ENCODE results near the gene SEPHS1. TPM values are rescaled to one million over a fixed set of nuclear protein-coding genes. Genes with fewer than 3 reads are reported as not detected.

Gene SEPHS1
- total RNA-seq, 1 donor from 2014 or later: 54.4 TPM

DNA sequence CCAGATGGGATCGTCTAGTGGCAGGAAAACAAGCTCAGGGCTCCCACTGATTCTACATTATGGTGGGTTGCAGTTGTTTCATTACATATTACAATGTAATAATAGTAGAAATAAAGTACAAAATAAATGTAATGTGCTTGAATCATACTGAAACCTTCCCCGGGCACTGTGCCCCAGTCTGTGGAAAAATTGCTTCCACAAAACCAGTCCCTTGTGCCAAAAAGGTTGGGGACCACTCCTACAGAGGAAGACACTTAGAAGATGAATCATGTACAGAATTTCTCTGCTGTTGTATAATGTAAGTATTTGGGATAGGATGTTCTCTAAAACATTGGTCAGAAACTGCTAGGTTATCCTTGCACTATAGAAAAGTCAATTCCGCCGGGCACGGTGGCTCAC, 36.9 kb downstream of the SEPHS1 start:
- no peaks in the 10 kb centered on the region for H3K4me1 Mint-ChIP-seq (ENCODE audit: low read depth)
- intact Hi-C loops (cut with micrococcal nuclease): no loop called here
- no peak for DNase-seq (ENCODE audit: low spot score)

DNA sequence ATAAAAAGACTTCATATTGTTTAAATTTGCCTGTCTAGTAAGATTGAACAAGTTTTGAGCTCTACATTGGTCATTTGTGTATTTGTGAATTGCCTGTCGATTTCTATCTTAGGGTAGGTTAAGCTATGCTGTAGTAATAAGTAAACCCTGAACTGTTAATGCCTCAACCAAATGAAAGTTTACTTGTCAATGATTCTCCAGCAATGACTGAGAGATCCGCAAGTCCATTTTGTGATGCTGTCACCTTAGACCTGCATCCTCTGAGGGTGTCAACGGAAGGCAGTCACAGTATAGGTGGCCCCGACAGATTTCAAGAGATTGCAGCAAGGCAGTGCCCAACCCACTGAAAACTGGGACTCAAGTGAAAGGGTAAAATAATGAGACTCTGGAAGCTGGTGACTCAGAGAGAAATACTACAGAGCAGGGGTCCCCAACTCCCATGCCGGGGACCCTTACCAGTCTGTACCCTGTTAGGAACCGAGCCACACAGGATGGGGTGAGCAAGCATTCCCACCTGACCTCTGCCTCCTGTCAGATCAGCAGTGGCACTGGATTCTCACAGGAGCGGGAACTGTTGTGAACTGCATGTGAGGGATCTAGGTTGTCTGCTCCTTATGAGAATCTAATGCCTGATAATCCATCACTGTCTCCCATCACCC, 37.4 kb downstream of the SEPHS1 start:
- Mint-ChIP-seq H3K36me3 (ENCODE audit: low read depth) (peaks cover 3% of the 10 kb centered on the region), H3K27ac (no peak overlapping the region), H3K9me3 (no peaks in the 10 kb centered on the region), H3K4me1 (ENCODE audit: low read depth) (no peaks in the 10 kb centered on the region), H3K27me3 (ENCODE audit: insufficient read depth) (peaks cover 3% of the 10 kb centered on the region), H3K4me3 (no peak overlapping the region)
- DNase-seq (ENCODE audit: low spot score): no peak
- intact Hi-C loops (cut with micrococcal nuclease): no loop called here

More for the DNA sequence above, 36.9 kb downstream of the SEPHS1 start:
- no peak overlapping the region for H3K4me3 Mint-ChIP-seq
- peaks cover 3% of the 10 kb centered on the region for H3K27me3 Mint-ChIP-seq (ENCODE audit: insufficient read depth)
- H3K9me3 Mint-ChIP-seq: no peaks in the 10 kb centered on the region
- H3K27ac Mint-ChIP-seq: no peak overlapping the region
- peaks cover 2% of the 10 kb centered on the region for H3K36me3 Mint-ChIP-seq (ENCODE audit: low read depth)

DNA sequence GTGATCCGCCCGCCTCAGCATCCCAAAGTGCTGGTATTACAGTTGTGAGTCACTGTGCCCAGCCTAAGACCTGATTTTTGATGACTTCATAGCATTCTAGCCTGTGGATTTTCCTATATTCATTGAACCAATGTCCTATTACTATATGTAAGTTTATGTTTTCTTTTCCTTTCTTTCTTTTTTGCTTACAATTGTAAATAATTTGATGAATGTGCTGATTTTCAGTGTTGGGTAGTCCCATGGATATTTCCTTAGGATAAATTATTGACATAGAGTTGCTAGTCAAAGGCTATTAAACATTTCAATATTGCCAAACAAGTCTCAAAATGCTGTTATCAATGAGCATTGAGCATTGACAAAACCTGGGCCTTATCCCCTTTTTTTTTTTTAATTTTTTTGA, 38.3 kb downstream of the SEPHS1 start:
- Mint-ChIP-seq H3K4me1 (ENCODE audit: low read depth) (no peaks in the 10 kb centered on the region), H3K9me3 (no peaks in the 10 kb centered on the region), H3K4me3 (no peak overlapping the region), H3K27me3 (ENCODE audit: insufficient read depth) (peaks cover 3% of the 10 kb centered on the region), H3K27ac (no peak overlapping the region), H3K36me3 (ENCODE audit: low read depth) (peaks cover 3% of the 10 kb centered on the region)
- intact Hi-C loops (cut with micrococcal nuclease): no loop called here
- no peak for DNase-seq (ENCODE audit: low spot score)

DNA sequence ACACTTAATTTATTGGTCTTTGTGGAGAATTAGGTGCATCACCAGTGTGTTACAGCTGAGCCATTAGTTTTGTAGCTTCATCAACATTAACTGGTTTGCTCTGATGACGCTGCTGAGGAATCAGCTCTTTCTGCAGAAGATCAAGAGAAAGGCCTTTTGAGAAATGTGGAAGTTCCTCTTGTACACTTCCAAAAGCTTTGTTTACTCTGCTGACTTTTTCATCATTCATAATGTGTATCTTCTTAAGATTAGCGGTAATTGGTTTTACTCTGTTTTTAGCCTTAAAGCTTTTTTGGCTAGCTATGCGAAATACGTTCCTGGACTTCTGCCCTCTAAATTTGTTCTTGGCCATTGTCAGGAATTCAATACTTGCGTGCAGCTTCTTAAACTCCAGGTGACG, 40.0 kb downstream of the SEPHS1 start:
- intact Hi-C loops (cut with micrococcal nuclease): no loop called here
- peaks cover 3% of the 10 kb centered on the region for H3K27me3 Mint-ChIP-seq (ENCODE audit: insufficient read depth)
- H3K27ac Mint-ChIP-seq: no peak overlapping the region
- H3K9me3 Mint-ChIP-seq: no peaks in the 10 kb centered on the region
- H3K4me3 Mint-ChIP-seq: no peak overlapping the region
- no peaks in the 10 kb centered on the region for H3K4me1 Mint-ChIP-seq (ENCODE audit: low read depth)
- DNase-seq (ENCODE audit: low spot score): no peak
- peaks cover 3% of the 10 kb centered on the region for H3K36me3 Mint-ChIP-seq (ENCODE audit: low read depth)

DNA sequence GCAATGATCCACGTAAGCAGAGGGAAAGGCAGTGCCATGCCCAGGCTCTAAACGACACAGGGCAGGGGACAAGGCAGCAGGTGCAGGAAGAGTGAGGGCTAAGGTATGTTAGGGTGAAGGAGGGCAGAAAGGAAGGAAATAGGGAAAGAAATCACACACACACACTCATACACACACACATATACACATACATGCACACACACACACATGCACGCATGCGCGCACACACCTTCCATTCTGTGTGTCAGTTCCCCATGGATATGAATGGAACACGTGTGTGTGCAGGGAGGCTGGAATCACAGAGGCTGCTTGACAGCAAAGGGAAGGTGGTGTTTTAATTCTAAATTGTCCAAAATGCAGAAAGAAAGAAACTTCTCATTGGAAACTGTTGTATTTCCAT, 42.0 kb downstream of the SEPHS1 start:
- Mint-ChIP-seq H3K9me3 (no peaks in the 10 kb centered on the region), H3K36me3 (ENCODE audit: low read depth) (peaks cover 5% of the 10 kb centered on the region), H3K4me1 (ENCODE audit: low read depth) (peaks cover 15% of the 10 kb centered on the region), H3K27me3 (ENCODE audit: insufficient read depth) (peaks cover 3% of the 10 kb centered on the region), H3K27ac (no peak overlapping the region), H3K4me3 (no peak overlapping the region)
- DNase-seq (ENCODE audit: low spot score): no peak
- intact Hi-C loops (cut with micrococcal nuclease): no loop called here

DNA sequence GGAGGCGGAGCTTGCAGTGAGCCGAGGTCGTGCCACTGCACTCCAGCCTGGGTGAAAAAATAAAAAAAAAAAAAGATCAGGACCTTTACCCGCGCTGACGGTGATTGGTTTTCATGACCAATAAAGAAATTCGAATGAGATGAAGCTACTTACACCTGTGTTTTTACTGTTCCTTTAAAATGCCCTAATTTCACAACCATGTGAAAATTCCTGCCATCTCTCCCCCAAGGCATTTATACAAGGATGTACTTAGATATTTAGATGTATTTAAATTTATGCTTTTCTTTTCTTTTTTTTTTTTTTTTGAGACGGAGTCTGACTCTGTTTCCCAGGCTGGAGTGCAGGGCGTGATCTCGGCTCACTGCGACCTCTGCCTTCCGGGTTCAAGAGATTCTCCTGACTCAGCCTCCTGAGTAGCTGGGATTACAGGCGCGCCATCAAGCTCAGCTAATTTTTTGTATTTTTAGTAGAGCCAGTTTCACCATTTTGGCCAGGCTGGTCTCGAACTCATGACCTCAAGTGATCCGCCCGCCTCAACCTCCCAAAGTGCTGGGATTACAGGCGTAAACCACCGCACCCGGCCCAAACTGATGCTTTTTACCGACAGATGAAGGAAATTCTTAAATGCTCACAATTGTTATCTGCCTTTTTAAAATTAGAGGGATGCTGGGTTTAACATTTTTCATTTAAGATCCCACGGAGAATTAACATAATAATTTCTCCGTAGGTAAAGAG, 45.1 kb downstream of the SEPHS1 start:
- intact Hi-C loops (cut with micrococcal nuclease): loop anchor here (1.0 to 2.0 kb wide), 7 partner anchors 32 to 1181 kb away; partner anchors contain the start of genes MCM10, OPTN and SEPHS1
- no peak for DNase-seq (ENCODE audit: low spot score)
- peak overlapping the region; percentile 82 for H3K4me3 Mint-ChIP-seq
- no peak overlapping the region for H3K27ac Mint-ChIP-seq
- no peaks in the 10 kb centered on the region for H3K9me3 Mint-ChIP-seq
- H3K36me3 Mint-ChIP-seq (ENCODE audit: low read depth): peaks cover 5% of the 10 kb centered on the region
- peaks cover 20% of the 10 kb centered on the region for H3K4me1 Mint-ChIP-seq (ENCODE audit: low read depth)
- H3K27me3 Mint-ChIP-seq (ENCODE audit: insufficient read depth): no peaks in the 10 kb centered on the region

DNA sequence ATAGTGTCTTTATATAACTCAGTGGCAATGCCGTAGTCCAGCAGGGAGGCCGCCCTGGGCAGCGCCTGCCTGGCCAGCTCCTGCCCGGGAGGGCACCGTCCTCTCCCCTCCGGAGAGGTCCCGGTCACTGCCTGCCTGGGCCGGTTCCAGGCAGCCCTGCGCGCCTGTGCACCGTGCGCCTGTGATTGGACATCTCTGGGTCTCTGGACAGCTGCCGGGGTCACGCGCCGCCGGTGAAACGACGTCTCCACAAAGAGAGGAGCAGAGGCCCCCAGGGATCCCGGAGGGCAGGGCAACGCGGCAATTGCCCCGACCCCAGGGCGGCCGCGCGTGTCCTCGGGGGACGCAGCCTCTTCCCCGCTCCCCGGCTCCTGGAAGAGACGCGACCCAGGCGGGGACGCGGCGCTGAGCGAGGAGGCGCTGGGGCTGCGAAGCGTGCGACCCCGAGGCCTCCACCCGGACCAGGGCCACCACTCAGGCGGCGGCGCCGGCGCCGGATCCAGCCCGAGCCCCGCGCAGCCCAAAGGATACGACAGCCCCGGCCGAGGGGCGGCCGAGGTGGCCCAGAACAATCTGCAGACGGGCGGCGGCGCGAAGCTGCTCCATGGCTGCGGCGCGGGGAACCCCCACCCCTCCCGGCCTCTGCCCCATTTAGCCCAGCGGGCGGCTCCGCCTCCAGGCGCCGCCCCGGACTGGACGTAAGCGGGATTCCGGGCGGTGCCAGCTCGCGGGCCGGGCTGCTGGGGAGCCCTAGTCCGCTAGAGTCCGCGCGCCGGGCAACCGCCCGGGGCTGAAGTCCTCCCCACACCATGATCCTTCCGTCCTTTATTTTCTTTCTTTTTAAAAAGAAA, 48.4 kb downstream of the SEPHS1 start, which contains the start of gene PHYH:
TSS of gene PHYH (minus strand) at position 628 of the 851 bp plus-strand sequence. CDS start at position 606, 22 bp downstream.
- Mint-ChIP-seq H3K4me1 (ENCODE audit: low read depth) (peaks cover 20% of the 10 kb centered on the region), H3K9me3 (no peaks in the 10 kb centered on the region), H3K27ac (peak within 1 kb of the TSS; percentile 81), H3K4me3 (peak within 1 kb of the TSS; percentile 87), H3K36me3 (ENCODE audit: low read depth) (peaks cover 2% of the 10 kb centered on the region), H3K27me3 (ENCODE audit: insufficient read depth) (no peaks in the 10 kb centered on the region)
- intact Hi-C loops (cut with micrococcal nuclease): no loop called here
- peak; percentile 84 for DNase-seq (ENCODE audit: low spot score)

DNA sequence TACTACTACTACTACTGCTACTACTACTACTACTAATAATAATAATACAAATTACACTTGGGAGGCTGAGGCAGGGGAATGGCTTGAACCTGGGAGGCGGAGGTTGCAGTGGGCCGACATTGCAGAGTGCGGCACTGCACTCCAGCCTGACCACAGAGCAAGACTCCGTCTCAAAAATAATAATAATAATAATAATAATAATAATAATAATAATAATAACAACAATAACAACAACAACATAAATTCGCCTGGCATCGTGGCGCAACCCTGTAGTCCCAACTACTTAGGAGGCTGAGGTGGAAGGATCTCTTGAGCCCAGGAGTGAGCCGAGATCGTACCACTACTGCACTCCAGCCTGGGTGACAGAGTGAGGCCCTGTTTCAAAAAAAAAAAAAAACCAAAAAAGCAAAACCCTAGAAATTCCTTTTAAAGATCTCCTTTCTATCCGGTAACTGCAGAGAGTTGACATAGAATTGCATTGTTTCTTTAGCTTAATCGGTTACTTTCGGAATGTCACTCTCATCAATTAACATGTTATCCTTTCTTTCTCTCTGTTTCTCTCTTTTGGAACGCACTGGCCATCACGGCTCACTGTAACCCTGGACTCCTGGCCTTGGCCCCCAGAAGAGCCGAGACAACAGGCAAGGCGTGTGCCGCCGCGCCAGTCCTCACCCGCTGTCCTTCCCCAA, 49.2 kb downstream of the SEPHS1 start:
- intact Hi-C loops (cut with micrococcal nuclease): no loop called here
- peaks cover 20% of the 10 kb centered on the region for H3K4me1 Mint-ChIP-seq (ENCODE audit: low read depth)
- peaks cover 2% of the 10 kb centered on the region for H3K36me3 Mint-ChIP-seq (ENCODE audit: low read depth)
- H3K27me3 Mint-ChIP-seq (ENCODE audit: insufficient read depth): no peaks in the 10 kb centered on the region
- no peaks in the 10 kb centered on the region for H3K9me3 Mint-ChIP-seq
- peak overlapping the region; percentile 75 for H3K4me3 Mint-ChIP-seq
- DNase-seq (ENCODE audit: low spot score): no peak
- peak overlapping the region; percentile 71 for H3K27ac Mint-ChIP-seq

DNA sequence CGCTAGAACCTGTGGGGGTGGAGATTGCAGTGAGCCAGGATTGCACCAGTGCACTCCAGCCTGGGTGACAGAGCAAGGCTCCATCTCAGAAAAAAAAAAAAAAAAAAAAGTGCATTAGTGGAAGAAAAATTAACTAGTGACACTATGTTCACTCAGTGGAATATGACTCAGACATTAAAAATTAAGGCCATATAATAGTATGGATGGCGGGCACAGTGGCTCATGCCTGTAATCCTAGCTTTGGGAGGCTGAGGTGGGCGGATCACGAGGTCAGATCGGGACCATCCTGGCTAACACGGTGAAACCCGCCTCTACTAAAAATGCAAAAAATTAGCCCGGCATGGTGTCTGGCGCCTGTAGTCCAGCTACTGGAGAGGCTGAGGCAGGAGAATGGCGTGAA, 51.6 kb downstream of the SEPHS1 start:
- H3K4me3 Mint-ChIP-seq: no peak overlapping the region
- H3K27ac Mint-ChIP-seq: no peak overlapping the region
- no peaks in the 10 kb centered on the region for H3K36me3 Mint-ChIP-seq (ENCODE audit: low read depth)
- no peaks in the 10 kb centered on the region for H3K27me3 Mint-ChIP-seq (ENCODE audit: insufficient read depth)
- no peak for DNase-seq (ENCODE audit: low spot score)
- intact Hi-C loops (cut with micrococcal nuclease): no loop called here
- peaks cover 9% of the 10 kb centered on the region for H3K4me1 Mint-ChIP-seq (ENCODE audit: low read depth)
- no peaks in the 10 kb centered on the region for H3K9me3 Mint-ChIP-seq

DNA sequence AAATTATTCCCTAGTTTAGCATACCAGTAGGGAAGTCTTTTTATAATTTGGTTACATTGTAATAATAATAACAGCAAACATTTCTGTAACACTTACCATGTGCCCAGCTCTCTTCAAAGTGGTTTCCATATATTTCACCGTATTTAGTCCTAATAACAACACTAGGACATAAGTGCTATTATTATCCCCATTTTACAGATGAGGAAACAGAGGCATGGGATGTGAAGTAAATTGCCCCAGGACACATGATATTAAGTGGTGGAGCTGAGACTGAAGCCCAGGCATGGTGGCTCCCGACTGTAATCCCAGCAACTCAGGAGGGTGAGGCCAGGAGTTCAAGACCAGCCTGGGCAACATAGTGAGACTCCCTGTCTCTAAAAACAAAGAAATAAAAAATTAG, 53.3 kb downstream of the SEPHS1 start:
- intact Hi-C loops (cut with micrococcal nuclease): no loop called here
- H3K36me3 Mint-ChIP-seq (ENCODE audit: low read depth): no peaks in the 10 kb centered on the region
- H3K9me3 Mint-ChIP-seq: no peaks in the 10 kb centered on the region
- peaks cover 5% of the 10 kb centered on the region for H3K4me1 Mint-ChIP-seq (ENCODE audit: low read depth)
- no peak overlapping the region for H3K4me3 Mint-ChIP-seq
- no peak for DNase-seq (ENCODE audit: low spot score)
- no peaks in the 10 kb centered on the region for H3K27me3 Mint-ChIP-seq (ENCODE audit: insufficient read depth)
- H3K27ac Mint-ChIP-seq: no peak overlapping the region

DNA sequence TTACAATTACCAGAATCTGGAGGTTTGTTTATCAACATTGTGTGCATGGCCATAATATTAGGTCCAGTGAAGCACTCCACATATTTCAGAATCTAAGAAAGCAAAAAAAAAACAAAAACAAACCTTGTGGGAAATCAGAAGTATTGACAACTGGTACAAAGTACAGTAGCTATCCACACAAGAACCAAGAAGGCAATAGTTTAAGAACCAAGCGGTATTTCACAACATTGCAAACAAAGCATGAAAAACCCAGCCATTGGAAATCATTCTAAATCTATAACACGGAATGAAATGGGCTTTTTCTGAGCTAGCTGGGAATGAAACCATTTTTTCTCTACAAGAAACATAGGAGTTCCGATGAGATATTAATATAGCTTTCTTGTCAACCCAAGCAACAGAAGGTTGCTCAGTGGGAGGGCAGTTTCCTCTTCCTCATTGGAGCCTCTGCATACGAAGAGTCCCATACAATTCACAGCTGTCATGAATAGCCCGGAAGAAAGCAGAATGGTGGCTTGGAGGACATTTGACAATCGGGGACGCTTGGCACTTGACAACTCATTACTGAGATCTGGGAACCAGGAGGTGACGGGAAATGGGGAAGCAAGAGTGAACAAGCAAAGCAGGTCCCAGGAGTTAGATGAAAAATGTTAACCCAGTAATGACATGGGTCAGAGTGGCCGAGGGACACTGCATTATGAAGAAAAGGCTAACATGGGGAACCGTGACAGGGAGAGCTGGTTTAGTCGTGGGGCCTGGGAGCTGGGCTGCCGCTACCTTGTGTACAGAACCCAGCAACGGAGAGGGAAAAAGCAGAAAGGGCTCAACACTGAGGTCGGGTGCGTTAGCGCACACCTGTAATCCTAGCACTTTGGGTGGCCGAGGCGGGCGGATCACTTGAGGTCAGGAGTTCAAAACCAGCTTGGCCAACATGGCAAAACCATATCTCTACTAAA, 56.0 kb downstream of the SEPHS1 start:
- intact Hi-C loops (cut with micrococcal nuclease): no loop called here
- DNase-seq (ENCODE audit: low spot score): no peak
- Mint-ChIP-seq H3K36me3 (ENCODE audit: low read depth) (no peaks in the 10 kb centered on the region), H3K27me3 (ENCODE audit: insufficient read depth) (no peaks in the 10 kb centered on the region), H3K9me3 (no peaks in the 10 kb centered on the region), H3K4me3 (no peak overlapping the region), H3K4me1 (ENCODE audit: low read depth) (peaks cover 6% of the 10 kb centered on the region), H3K27ac (no peak overlapping the region)

DNA sequence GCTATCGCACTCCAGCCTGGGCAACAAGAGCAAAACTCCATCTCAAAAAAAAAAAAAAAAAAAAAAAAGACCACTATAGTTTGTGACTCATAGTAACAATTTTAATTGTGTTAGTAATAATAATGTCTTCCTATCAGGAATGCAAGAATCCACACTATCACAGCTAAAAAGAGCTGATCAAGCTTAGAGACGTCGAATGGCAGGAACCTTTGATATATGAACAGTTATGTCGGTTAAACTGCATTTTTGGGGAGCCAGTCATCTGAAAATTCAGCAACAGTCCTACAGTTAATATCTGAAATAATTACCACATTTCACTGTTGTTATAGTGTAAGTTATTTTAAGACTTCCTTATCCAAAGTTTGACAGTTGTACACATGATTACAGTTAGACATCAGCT, 57.0 kb downstream of the SEPHS1 start:
- DNase-seq (ENCODE audit: low spot score): no peak
- peaks cover 6% of the 10 kb centered on the region for H3K4me1 Mint-ChIP-seq (ENCODE audit: low read depth)
- H3K27ac Mint-ChIP-seq: no peak overlapping the region
- no peaks in the 10 kb centered on the region for H3K36me3 Mint-ChIP-seq (ENCODE audit: low read depth)
- no peaks in the 10 kb centered on the region for H3K9me3 Mint-ChIP-seq
- no peaks in the 10 kb centered on the region for H3K27me3 Mint-ChIP-seq (ENCODE audit: insufficient read depth)
- no peak overlapping the region for H3K4me3 Mint-ChIP-seq
- intact Hi-C loops (cut with micrococcal nuclease): no loop called here
